Stimulated activated effector memory CD8-positive, alpha-beta T cell treated with anti-CD3 and anti-CD28 coated beads, Interleukin-12 subunit alpha, Interleukin-12 subunit beta, amount 100 ng/mL, for 72 hours (primary cell): ENCODE results near the gene FNDC3B.

Source experiments
- ATAC-seq: fragments of 150-1000 bp; cut with Tn5 transposase; 2 replicates; pipeline ENCODE4 v1.10.0; 2021
- DNase-seq, 2 donors: peaks; one replicate each; pipeline ENCODE4 v3.0.0; 2021 to 2022; ENCODE audit warnings: low spot score in 2 of 2
- H3K27ac Mint-ChIP-seq: one replicate; pipeline ENCODE4 v1.8.0; 2022; ENCODE audit warnings: mild to moderate bottlenecking, mixed read lengths
- H3K36me3 Mint-ChIP-seq: one replicate; pipeline ENCODE4 v1.8.0; 2022; ENCODE audit warnings: mild to moderate bottlenecking, mixed read lengths
- H3K4me1 Mint-ChIP-seq: one replicate; pipeline ENCODE4 v1.8.0; 2022; ENCODE audit warnings: mixed read lengths
- H3K4me3 Mint-ChIP-seq: one replicate; pipeline ENCODE4 v1.8.0; 2022; ENCODE audit warnings: mild to moderate bottlenecking, mixed read lengths
- H3K9me3 Mint-ChIP-seq: one replicate; pipeline ENCODE4 v1.8.0; 2022; ENCODE audit warnings: mixed read lengths

FNDC3B gene

GRCh38 chr3:172166890-172167289, 127.5 kb downstream of the FNDC3B start:
- Mint-ChIP-seq H3K4me1 (peaks cover 18% of the 10 kb centered on the region), H3K9me3 (no peaks in the 10 kb centered on the region), H3K4me3 (no peak overlapping the region), H3K36me3 (no peaks in the 10 kb centered on the region), H3K27ac (no peak overlapping the region)
- no peak for DNase-seq
- no peak for ATAC-seq

DNA sequence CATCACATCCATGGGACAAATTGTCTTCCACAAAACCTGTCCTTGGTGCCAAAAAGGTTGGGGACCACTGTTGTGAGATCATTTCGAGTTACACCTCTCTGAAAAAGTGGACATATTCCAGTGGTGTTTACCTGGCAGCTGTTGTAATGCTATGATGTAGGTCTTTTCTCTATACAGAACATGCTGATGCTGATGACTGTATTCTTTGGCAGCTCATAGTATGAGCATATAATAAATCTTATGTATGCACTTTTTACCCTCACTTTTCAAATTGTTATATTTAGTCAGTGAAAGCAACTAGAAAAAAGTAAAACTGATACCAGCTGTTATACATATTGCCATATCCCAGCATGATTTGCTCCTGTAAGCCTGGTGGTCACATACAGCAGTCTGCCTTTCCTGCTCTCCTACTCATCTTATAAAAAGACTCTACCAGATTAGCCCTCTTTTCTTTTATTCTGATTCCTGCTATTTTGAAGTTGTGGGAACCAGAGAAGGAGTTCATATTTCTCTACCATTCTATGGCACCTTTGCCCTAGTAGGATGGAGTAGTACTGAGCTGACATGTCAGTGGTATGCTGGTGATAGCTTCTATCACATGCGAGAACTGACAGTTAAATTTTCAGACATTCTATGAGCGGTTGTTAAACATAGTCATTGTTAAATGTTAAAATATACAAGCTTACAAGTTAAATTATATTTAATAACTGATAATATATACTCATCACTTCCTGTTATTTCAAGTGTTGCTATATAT, 128.7 kb downstream of the FNDC3B start:
- DNase-seq (no peak), ATAC-seq (no peak)
- H3K36me3 Mint-ChIP-seq: no peaks in the 10 kb centered on the region
- H3K4me1 Mint-ChIP-seq: peaks cover 18% of the 10 kb centered on the region
- H3K27ac Mint-ChIP-seq: peak overlapping the region; percentile 38
- no peak overlapping the region for H3K4me3 Mint-ChIP-seq
- no peaks in the 10 kb centered on the region for H3K9me3 Mint-ChIP-seq

DNA sequence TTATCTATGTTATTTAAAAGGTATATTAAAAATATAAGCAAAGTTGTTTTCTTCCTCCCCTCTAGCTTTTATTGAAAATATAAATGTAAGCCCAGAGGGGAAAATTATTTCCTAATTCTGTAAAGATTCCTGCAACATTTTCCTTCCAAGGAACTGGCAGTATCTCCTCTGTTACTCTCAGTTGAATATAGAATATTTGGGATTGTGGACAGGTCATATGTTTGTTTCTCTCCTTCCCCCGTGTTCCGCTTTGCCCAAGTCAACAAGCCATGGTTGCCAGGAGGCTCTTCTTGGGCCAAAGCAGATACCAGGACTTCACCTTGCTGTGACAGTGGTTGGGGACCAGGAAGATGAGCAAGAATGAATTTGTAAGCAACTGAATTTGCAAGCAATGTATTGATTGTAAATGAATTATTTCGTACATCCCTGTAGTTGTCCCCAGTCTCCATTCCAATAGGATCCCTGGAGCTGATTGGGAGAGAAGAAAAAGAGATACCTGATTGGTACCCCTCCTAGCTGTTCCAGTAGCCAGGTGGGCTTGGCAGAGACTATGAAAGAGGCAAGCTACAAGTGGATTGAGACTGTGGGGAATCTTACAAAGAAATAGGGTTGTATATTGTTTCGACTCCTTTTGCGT, 130.8 kb downstream of the FNDC3B start:
- H3K27ac Mint-ChIP-seq: no peak overlapping the region
- H3K4me1 Mint-ChIP-seq: peaks cover 33% of the 10 kb centered on the region
- DNase-seq (no peak), ATAC-seq (no peak)
- H3K9me3 Mint-ChIP-seq: no peaks in the 10 kb centered on the region
- H3K4me3 Mint-ChIP-seq: no peak overlapping the region
- H3K36me3 Mint-ChIP-seq: no peaks in the 10 kb centered on the region

DNA sequence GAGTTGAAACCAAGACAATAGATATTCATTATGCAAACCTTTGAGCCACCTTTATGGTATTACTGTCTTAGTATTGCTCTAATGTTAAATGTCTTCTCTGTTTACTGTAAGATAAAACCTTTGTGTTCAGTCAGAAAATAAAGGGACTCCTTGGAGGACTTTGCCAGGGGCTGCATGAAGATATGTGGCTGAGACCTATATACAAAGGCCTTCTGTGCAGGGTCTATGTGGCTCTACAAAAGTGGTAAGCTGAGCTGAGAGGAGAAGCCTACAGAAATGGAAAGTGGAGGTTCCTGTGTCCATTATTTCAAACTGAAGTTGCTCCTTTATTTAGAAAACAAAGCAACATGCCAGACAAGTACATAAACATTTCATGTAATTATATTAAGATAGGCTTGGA, 131.5 kb downstream of the FNDC3B start:
- Mint-ChIP-seq H3K9me3 (no peaks in the 10 kb centered on the region), H3K4me1 (peaks cover 34% of the 10 kb centered on the region), H3K4me3 (no peak overlapping the region), H3K27ac (no peak overlapping the region), H3K36me3 (no peaks in the 10 kb centered on the region)
- ATAC-seq (no peak), DNase-seq (no peak)

DNA sequence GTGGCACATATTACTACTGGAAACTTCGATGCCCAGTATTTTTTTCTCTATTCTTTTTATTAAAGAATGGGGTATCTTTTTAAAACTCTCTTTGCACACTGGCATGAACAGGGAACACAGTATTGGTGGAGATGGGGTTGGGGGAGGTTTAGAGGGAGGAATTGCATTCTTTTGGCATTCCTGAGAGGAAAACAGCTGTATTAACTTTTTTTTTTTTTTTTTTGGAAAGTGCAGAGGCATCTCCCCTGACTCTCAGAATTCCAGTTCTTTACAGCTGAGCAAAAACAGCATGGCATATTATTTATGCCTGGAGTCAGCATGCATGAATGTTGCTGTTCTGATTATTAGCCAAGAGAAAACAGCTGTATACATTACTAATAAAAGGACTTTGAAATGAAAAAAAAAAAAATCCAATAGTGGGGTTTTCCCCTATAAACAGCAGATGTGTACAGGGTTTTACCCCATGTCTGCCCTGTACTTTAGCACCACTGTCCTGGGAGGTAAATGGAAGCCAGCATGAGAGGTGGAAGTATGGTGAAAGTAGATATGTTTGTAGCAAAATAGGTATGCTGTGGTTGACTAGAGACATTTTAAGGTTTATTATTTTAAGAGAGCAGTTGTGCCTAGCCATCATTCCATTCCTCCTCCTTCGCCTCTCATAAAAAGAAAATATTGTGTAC, 132.2 kb downstream of the FNDC3B start:
- Mint-ChIP-seq H3K9me3 (no peaks in the 10 kb centered on the region), H3K36me3 (no peaks in the 10 kb centered on the region), H3K4me1 (peaks cover 36% of the 10 kb centered on the region), H3K4me3 (no peak overlapping the region), H3K27ac (no peak overlapping the region)
- ATAC-seq (no peak), DNase-seq (no peak)

DNA sequence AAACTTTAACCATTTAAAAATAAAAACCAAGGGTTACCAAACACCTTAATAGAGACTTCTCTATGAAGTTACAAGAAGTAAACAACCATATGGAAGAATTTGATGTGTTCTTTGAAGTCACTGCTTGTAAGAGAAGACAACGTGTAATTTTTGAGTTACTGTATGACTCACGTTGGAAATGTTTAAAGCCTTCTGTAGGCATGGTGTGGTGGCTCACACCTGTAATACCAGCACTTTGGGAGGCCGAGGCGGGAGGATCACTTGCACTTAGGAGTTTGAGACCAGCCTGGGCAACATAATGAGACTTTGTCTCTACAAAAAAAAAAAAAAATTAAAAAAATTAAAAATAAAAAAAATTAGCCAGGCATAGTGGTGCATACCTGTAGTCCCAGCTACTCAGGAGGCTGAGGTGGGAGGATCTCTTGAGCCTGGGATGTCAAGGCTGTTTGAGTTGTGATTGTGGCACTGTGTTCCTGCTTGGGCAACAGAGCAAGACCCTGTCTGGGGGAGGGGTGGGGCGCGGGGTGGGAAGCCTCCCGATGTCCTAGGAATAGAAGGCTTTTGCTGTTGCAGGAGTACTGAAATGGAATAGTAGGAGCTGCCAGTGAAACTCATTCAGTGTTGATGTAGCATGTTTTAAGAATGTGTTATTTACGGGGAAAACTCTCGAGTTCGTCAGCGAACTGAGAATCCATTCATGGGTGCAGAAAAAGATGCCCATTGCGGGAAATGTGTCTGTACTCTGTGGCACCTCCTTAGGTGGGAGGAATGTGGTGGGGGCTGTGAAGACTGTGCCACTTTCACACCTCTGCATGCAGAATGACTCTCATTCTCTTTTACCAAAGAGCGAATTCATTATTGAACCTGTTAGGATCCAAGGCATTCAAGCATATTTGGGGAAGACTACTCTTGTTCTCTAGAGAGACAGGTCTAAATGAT, 134.2 kb downstream of the FNDC3B start:
- Mint-ChIP-seq H3K36me3 (no peaks in the 10 kb centered on the region), H3K4me1 (peaks cover 38% of the 10 kb centered on the region), H3K9me3 (no peaks in the 10 kb centered on the region), H3K4me3 (no peak overlapping the region), H3K27ac (no peak overlapping the region)
- ATAC-seq: peak; percentile 40
- DNase-seq: no peak

- peak overlapping the region; percentile 22 for H3K27ac Mint-ChIP-seq
- peaks cover 31% of the 10 kb centered on the region for H3K4me1 Mint-ChIP-seq
- H3K4me3 Mint-ChIP-seq: no peak overlapping the region
- H3K36me3 Mint-ChIP-seq: no peaks in the 10 kb centered on the region
- H3K9me3 Mint-ChIP-seq: no peaks in the 10 kb centered on the region
- DNase-seq (no peak), ATAC-seq (no peak)
Observed at GRCh38 chr3:172174513-172175253, 135.3 kb downstream of the FNDC3B start.

DNA sequence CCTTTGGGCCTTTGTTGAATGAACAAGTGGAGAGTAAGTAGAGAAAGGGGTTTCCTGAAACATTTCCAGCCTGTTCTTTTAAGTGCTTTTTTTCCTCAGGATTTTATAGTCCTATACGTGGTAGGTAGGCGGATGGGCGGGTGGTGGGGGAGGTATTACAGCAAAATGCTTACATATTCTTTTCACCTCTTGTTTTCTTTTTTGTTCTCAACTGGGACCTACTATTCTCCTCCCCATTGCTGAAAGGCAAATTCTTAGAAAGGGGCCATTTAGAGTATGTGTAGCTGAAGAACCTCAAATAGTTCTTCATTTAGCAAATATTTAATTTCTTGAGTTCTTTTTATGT, 135.8 kb downstream of the FNDC3B start:
- Mint-ChIP-seq H3K9me3 (no peaks in the 10 kb centered on the region), H3K36me3 (no peaks in the 10 kb centered on the region), H3K4me1 (peaks cover 37% of the 10 kb centered on the region), H3K4me3 (no peak overlapping the region), H3K27ac (peak overlapping the region; percentile 22)
- ATAC-seq (no peak), DNase-seq (no peak)

- H3K36me3 Mint-ChIP-seq: no peaks in the 10 kb centered on the region
- no peak for ATAC-seq
- H3K4me1 Mint-ChIP-seq: peaks cover 42% of the 10 kb centered on the region
- no peaks in the 10 kb centered on the region for H3K9me3 Mint-ChIP-seq
- no peak overlapping the region for H3K4me3 Mint-ChIP-seq
- no peak overlapping the region for H3K27ac Mint-ChIP-seq
- DNase-seq: no peak
Observed at GRCh38 chr3:172176061-172176770, 136.8 kb downstream of the FNDC3B start.

DNA sequence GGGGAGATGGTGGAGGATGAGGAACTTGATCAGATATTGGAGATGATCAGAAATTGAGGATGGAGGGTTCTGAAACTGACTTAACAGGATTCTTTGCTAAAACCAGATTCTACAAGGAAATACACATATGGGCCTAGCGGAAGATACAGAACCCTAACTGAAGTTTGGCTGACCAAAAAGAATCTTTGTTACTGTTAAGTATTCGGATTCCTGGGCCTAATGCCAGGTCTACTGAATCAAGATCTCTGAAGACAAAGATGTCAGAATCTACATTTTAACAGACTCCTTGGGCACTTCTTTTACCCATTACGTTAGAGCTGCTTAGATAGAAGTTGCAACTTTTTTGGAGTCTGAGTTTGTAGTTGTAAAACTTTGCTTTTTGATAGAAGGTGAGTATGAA, 137.7 kb downstream of the FNDC3B start:
- Mint-ChIP-seq H3K4me1 (peaks cover 45% of the 10 kb centered on the region), H3K27ac (no peak overlapping the region), H3K9me3 (no peaks in the 10 kb centered on the region), H3K36me3 (peaks cover 4% of the 10 kb centered on the region), H3K4me3 (no peak overlapping the region)
- DNase-seq (no peak), ATAC-seq (no peak)

- ATAC-seq (no peak), DNase-seq (no peak)
- Mint-ChIP-seq H3K36me3 (peaks cover 5% of the 10 kb centered on the region), H3K27ac (no peak overlapping the region), H3K9me3 (no peaks in the 10 kb centered on the region), H3K4me3 (no peak overlapping the region), H3K4me1 (peaks cover 52% of the 10 kb centered on the region)
Observed at GRCh38 chr3:172177803-172178316, 138.5 kb downstream of the FNDC3B start.

GRCh38 chr3:172179680-172180399, 140.5 kb downstream of the FNDC3B start:
- Mint-ChIP-seq H3K4me1 (peaks cover 52% of the 10 kb centered on the region), H3K36me3 (peaks cover 5% of the 10 kb centered on the region), H3K27ac (no peak overlapping the region), H3K9me3 (no peaks in the 10 kb centered on the region), H3K4me3 (no peak overlapping the region)
- peak; percentile 29 for ATAC-seq
- no peak for DNase-seq

DNA sequence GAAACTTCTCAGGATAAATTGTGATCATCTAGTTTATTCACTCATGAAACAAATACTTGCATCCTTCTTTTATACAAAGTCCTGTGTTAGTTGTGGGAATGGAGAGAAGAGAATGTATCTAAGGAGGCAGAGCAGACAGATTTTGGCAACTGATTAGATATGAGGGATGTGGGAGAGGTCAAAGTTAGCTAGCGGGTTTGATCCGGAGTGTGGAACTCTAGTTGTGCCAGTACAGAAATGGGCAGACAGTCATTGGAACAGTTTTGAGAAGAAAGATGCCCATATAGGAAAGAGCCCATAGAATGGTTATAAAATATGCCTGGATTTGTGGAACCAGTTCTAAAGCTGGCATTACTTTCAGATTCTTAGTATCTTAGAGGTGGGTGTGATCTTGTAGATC, 141.1 kb downstream of the FNDC3B start:
- Mint-ChIP-seq H3K9me3 (no peaks in the 10 kb centered on the region), H3K4me1 (peaks cover 52% of the 10 kb centered on the region), H3K27ac (no peak overlapping the region), H3K4me3 (no peak overlapping the region), H3K36me3 (peaks cover 5% of the 10 kb centered on the region)
- ATAC-seq (no peak), DNase-seq (no peak)
